Activated CD4-positive, alpha-beta T cell treated with anti-CD3 and anti-CD28 coated beads, Interleukin-2, amount 50 U/mL, for 48 hours (primary cell): ENCODE measurements around the gene SGCD.
"Not testable (repeated sequence)": the region's sequence is repeated elsewhere in the genome, so short reads cannot be mapped to it uniquely, and the experiment has no call there.

ENCODE experiments used
- DNase-seq, 2 experiments: peaks; one replicate each; pipeline ENCODE4 v3.0.0-alpha.2; 2020

Gene SGCD

DNA sequence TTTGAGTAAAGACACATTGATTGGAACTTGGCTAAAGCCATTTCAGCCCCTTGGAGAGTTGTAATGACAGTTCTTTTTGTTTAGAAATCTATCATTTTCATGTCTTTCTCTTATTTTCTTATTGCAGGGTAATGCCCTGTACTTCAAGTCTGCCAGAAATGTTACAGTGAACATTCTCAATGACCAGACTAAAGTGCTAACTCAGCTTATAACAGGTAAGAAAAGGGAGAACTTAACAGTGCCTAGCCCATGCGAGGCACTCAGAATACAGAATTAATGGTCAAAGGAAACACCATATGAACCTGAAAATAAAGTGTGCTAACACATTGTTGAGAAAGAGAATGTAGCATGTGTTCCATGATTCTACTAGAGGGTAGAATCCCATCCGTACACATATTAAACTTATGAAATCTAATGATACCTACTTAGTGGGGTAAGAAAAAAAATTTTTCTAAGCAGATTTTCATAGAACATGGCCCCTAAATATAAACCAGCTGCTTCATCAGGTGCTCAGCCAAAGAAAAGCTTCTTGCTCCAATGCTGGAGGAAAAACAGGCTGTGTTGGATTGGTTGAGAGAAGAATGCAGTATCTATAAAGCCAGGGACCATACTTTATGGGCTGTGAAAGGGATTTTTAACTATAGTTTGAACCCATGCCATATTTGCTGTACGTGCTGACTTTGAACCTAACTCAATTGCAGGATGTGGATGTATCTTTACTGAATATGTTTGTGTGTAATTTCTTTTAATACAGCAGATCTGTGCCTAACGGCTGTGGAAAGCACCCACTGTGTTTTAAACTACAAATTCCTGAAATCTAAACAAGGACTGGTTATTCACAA lies 262.4 kb downstream of the SGCD start:
- DNase-seq: no peak

DNA sequence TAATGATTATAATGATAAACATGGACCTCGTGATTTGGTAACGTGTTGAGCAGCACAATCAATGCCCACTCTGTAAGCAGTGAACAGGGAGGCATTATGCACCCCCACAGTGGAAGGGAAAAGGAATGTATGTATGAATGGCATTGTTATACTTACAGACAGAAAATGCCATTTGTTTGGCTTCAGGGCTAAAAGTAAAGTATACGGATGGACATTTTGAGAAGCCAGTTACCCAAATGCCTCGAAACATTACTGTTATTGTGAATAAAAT lies 262.9 kb downstream of the SGCD start:
- no peak for DNase-seq

DNA sequence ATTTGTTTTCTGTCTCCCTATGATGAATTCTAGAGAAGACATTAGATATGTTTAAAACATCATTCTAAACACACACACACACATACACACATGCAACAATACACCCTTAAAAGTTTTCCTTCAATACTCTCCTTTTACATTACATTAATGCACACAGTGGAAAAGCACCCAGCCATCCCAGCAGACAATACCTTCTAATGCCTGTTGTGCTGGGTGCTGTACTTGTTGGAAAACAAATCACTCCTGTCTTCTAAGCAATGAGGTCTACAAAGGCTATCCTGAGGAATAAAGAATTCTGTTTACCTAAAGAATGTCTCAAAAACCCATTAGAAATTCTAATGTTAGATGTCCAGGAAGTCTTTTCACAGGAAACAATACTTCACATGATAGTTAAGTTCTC lies 264.0 kb downstream of the SGCD start:
- DNase-seq: no peak

DNA sequence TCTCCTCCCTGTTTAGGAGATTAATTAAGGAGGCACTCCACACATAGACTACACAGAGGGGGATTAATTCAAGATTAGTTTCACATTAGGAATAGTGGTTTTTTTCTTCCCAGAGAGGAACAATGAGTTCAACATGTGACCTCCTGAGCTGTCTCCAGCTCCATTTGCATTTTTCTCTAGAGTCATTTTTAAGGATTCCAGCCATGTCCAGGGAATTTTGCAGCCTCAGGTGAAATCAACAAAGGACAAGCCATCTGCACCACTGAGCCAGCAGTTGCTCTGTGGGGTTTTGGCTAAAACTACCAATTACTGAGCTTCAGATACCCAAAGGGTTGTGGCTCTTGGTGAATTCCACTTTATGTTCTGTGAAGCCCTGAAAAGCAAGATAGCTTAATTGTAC lies 264.7 kb downstream of the SGCD start:
- no peak for DNase-seq

DNA sequence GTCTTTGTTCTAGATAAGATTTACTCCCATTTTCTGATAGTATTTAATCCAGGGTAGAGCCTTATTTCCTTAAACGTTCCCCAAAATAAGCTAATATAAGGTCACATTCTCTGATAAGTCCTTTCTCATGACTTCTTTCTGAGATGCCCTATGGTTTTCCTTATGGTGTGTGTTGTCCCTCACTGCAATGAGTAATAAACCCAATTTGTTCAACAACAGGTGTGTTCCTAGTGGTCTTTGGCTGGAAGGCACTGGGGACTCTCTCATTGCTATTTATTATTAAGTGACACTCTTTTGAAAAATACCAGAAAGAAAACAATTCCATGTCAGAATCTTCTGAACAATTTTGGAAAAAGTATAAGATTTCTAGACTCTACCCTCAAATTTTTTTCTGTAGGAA lies 266.6 kb downstream of the SGCD start:
- DNase-seq: no peak

DNA sequence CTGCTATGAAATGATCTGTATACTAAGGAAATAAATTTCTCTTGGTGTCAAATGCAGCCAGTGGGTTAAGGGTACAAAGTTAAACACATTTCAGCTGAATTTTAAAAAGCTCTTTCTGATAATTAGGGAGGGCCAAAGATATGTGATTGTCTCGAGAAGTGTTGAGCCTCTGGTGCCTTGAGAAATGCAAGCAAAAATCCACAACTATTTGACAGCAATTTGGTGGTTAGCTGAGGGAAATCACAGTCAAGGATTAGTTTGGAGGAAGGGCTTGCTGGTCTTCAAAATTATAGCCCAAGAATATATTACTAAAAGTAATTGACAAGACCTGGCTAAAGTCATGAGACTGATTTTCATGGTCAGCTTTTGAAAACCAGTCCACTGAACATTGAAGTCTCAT lies 267.4 kb downstream of the SGCD start:
- no peak for DNase-seq

DNA sequence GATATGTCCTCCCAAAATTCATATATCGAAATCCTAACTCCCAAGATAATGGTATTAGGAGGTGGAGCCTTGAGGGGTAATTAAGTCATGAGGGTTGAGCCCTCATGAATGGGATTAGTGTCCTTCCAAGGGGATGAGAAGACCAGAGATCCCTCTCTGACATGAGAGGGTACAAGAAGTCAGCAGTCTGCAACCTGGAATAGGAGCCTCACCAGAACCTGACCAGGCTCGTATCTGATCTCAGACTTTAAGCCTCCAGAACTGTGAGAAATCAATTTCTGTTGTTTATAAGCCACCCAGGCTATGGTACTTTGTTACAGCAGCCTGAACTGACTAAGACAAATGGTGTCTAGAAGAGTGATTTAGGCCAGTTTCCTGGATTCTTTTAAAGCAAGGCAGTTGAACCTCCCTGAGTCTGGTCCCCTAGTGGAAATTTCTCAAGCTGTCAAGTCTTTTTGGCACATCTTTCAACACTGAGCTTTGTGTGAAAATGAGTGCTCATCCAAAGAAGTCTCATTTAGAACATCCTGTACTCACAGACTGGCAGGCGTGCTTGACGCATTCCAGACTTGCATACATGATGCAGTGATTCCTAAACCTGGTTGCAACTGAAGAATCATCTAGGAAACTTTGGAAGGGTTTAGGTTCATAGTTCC lies 268.3 kb downstream of the SGCD start:
- DNase-seq: no peak

DNA sequence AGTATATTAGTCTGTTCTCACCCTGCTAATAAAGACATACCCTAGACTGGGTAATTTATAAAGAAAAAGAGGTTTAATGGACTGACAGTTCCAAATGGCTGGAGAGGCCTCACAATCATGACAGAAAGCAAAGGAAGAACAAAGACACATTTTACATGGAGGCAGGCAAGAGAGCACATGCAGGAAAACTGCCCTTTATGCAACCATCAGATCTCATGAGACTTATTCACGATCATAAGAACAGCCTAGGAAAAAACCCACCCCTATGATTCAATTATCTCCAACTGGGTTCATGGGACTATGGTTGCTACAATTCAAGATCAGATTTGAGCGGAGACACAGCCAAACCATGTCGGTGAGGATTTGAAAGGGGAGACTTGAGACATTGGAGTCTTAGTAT lies 270.3 kb downstream of the SGCD start:
- no peak for DNase-seq

DNA sequence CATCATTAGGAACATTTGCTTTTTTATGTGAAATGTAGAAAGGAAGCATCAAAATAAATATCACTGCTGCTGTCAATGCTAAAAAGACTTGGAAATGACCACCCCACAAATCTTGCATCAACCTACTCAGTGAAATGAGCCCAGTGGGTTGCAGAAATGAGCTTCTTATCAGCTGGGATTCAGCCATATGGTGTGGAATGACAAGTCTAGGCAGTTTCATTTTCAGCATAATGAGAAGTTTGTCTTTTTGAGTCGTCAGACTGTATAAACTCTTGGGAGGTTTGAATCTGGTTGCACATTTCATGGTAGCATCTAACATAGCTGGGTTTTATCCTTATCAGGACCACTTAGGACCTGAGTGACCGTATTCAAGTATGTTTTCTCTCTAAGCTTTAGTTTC lies 272.0 kb downstream of the SGCD start:
- DNase-seq: no peak

DNA sequence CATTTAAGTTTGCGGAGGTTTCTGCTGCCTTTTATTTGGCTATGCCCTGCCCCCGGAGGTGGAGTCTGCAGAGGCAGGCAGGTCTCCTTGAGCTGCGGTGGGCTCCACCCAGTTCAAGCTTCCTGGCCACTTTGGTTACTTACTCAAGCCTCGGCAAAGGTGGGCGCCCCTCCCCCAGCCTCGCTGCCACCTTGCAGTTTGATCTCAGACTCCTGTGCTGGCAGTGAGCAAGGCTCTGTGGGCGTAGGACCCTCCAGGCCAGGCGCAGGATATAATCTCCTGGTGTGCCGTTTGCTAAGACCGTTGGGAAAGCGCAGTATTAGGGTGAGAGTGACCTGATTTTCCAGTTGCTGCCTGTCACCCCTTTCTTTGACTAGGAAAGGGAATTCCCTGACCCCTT lies 283.6 kb downstream of the SGCD start:
- not testable (repeated sequence) for DNase-seq

DNA sequence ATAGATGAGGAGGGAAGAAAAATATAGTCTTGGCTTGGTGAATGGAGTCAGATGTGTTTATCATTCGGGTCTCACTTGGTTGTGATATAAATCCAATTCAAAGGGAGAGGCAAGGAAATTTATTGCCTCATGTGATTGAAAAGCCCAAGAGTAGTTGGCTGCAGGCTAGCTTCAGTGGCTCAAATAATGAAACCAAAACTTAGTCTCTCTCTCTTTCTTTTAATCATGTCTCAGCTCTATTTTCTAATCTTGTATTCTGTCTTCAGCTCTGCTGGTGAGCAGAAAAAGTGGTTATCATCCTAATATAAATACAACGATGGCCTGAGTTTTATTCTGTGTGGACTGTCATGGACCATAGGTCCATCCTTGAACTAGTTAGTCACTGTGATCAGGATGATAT lies 288.9 kb downstream of the SGCD start:
- no peak for DNase-seq

DNA sequence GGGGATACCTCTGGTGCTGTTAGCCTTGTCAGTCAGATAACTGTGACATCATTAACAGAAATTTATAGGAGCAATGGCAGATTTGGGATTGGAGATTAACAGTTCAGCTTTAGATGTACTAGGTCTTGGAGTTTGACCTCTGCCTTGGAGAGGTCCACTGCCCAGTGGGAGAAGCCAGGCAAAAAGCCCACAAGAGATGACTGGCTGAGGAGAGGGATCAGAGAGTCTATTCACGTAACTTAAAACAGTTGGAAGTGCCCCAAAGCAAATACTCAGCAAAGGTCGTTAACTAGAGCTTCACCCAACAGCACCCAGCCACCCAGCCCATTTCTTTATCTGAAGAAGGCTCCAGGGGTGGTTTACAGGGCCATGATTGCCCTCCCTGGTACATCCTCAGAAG lies 290.5 kb downstream of the SGCD start:
- DNase-seq: no peak

DNA sequence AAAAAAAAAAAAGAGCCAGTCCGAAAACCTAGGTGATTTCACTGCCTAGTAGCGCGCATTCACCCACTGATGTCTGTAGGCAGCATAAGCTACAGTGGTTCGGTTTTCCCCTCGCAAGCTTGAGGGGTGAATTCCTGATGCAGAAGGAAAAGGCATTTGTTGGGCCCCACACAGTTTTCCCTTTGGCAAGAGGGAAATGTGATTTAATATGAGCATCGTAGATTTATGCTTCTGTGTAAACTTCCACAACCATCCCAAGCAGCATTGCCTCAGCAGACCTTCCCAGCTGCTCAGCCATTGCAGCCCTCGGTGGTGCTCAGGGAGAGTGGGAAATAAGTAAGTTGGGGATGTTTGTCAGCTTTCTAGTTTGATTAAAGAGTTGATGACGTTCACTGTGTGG lies 291.6 kb downstream of the SGCD start:
- DNase-seq: no peak

DNA sequence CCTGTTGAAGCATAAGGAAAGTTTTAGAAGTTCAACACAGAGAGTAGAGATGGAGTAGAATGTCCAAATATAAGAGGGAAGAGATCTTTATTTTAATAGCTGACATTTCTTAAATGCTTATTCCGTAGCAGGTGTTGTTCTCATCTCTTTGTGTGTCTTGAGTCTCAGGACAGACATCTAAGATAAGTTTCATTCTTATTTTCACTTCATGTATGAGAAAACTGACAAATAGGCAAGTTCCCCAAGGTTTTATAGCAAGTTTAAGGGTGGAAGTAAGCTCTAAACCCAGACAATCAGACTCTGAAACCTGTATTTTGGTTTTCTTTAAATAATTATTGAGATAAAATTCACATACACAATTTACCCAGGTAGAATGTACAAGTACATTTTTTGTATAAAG lies 294.8 kb downstream of the SGCD start:
- DNase-seq: no peak

DNA sequence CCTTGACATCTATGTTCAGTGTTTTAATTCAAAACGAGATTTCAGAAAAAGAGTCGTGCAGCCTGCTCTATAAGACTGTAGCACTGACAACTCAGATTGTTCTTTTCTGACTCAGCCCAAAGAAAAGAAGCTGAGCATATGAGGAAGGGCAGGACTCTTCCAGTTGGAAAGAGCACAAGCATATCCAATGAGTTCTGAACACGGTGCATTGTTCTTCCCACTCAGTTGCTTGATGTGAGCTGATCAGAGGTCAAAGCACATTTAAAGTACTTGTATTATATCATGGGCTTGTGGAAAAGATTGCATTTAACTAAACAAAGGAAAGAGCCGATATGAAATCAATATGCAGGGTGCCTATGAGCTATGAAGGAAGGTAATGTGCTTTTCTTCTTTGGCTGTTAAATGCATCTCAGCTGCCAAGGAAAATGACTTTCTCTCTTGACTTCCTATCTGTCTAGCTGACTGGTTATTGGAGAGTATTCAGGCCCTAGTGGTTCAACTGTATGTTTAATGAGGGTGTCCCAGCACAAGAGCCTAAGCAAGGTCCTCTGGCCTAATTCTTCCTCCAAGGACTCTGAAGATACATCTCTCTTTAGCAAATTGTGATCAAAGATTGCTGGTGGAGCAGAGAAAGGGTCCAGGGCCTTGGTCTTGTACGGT lies 296.5 kb downstream of the SGCD start:
- no peak for DNase-seq

DNA sequence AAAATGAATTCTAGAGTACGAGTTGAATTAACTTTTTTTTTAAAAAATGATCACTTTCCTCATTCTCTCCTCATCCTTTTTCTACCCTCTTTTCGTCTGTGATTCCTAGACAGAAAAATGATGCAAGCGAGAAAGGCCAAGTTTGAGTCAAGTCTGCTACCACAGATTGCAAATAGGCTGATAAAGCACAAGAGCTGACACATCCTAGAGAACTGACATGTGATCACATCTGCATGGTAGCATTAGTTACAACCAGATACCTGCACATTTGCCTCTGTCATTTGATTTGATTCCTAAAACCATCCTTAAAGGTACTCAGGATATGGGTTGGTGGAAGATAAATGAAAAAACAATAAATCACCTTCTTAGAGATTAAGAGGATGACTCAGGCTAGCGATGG lies 297.7 kb downstream of the SGCD start:
- no peak for DNase-seq

DNA sequence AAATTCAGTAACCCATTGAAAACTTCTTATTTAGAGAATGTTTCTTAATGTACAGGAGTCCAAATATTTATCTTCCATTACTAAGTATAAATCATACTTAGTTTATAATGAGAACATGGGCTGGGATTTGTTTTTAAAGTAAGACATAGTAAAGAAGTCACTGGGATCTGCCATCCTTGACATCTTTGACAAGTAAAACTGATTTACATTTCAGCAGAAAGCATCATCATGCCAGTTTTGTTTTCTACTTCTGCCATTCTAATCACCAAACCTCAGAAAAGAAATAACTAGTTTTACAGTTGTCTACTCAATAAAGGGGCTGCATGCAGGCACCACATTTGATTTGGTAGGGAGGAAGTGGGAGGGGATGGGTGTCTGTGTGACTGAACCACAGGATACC lies 301.5 kb downstream of the SGCD start:
- no peak for DNase-seq

DNA sequence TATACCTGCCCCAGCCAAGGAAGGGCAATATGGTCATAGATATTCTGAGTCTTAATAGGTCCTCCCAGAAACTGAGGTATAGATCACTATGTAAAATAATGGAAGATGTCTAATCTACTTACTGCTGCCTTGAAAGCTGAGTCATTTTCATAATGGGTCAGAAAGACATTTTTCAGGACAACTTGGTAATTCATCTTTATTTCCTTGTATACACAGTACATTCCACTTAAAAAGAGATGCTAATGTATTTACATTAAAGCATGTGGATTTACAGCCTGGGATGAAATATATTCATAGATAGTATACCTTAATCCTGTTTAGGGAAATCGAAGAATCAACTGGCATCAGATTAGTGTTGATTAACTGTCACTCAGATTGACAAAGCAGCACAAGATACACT lies 304.0 kb downstream of the SGCD start:
- DNase-seq: no peak

DNA sequence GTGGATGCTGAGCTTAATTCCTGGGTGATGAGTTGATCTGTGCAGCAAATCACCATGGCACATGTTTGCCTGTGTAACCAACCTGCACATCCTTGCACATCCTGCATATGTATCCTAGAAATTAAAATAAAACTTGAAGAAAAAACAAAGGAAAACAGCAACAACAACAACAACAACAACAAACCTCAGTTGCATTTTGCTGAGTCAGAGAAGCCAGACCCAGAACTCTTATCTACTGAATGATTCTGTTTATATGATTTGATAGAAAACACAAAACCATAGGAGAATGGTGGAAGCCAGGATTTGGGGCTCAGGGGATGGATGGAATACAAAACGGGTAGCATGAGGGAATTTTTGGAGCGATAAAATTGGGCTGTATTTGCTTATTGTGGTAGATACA lies 307.3 kb downstream of the SGCD start:
- DNase-seq: no peak

DNA sequence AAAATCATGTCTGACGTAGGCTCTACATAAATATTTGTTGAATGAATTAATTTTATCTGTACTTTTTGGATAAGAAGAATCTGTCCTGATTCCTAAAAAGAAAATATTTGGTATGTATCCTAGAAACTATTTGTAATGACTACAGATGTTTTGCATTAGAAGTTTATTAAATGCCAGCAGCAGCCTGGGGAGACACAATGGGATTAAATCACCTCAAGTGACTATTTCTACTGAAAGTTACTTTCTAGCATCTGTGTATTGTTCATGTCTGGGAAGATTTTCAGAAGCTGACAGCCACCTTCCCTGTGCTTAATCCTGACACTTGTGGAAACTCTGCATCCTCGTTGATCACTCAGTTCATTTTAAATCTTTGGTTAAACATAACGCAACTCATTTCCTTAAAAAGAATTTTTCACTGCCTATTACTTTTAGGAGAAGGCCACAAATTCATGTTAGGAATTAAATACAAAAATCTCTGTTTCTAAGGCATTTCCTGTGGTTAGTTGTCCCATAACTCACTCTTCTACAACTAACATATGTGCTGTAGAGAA lies 313.8 kb downstream of the SGCD start:
- no peak for DNase-seq

DNA sequence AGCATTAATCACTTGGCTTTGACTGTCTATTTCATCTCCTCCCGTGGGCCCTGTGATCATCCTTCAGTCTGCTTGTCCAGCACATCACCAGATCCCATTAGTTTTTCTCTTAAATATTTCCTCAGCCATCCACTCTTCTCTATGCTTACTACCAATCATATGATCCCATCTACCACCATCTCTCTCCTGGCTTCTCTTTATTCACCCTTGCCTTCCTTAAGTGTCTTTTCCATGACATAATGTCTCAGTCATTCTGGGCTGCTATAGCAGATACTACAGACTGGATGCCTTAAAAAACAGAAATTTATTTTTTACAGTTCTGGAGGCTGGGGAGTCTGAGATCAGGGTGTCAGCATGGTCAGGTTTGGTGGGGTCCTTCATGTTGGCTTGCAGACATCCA lies 314.7 kb downstream of the SGCD start:
- no peak for DNase-seq

DNA sequence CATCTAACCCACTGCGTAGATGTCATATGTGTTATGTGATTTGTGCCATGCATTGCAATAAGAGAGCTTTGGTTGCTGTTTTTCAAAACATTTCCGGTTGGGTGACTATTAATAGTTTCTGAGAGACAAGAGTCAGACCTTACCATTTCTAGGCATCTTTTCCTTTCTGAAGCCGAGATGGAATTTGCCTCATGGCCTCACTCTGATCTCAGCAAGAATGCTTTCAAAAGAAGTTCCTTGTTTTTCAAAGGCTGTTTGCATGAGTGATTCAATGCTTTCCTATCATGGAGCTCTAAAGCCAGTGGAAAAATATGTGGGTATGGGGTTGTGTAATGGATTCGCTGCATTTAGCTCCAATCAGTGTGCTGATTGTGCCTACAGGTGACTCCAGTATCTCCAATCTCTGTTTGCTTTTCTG lies 320.1 kb downstream of the SGCD start:
- no peak for DNase-seq

DNA sequence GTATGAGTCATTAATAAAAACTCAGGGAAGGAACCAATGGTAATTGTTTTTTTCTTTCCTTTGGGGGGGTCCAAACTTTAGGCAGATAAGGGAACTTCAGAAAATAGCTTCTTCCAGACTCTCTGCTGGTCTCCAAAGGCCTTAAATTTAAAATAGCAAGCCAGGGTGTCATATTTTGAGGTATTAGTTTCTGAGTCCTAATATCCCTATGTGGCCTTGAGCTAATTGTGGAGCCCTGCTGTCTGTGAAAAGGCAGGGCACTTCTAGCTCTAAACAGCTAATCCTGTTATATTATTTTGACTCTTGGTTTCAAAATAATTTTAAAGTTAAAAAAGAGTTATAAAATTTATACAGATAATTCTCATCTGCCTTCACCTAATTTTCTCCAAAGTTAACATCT lies 327.5 kb downstream of the SGCD start:
- DNase-seq: no peak

DNA sequence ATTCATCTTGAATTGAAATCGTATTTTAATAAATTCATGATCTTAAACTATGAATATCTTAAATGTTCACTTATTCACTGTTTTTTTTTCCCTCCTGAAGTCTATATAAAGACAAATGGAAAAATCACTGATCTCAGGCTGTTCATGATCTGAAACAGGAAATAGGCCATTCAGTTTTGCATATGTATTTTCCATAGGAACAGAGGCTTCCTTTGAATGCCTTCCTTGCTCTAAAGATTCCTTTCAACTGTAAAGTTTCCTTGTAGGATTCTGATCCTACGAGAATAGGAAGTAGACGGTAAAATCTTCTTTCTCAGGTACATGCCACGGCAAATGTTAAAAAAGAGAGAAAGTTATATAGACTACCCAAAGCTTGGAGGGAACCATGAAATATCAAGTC lies 328.8 kb downstream of the SGCD start:
- no peak for DNase-seq
